Measurements from ENCODE around the gene LITAFD.
"Not testable (repeated sequence)": the region's sequence is repeated elsewhere in the genome, so short reads cannot be mapped to it uniquely, and the experiment has no call there.

The LITAFD gene

GRCh38 chr16:8882041-8882617 is at the start of gene LITAFD:
LITAFD (plus strand) TSS chr16:8882351; CDS start chr16:8884356, 2,005 bp downstream.
- no peak for DNase-seq (ENCODE audit: low read depth, low spot score)

- no peak for DNase-seq (ENCODE audit: low read depth, low spot score)
Observed at GRCh38 chr16:8832717-8833105, 49.4 kb upstream of the LITAFD start.

- DNase-seq (ENCODE audit: low read depth, low spot score), result not testable (repeated sequence)
Observed at GRCh38 chr16:8836797-8837196, 45.4 kb upstream of the LITAFD start.

GRCh38 chr16:8837594-8837993 is 44.6 kb upstream of the LITAFD start:
- DNase-seq (ENCODE audit: low read depth, low spot score), result not testable (repeated sequence)

- DNase-seq (ENCODE audit: low read depth, low spot score), result not testable (repeated sequence)
Observed at GRCh38 chr16:8842016-8842415, 40.1 kb upstream of the LITAFD start.

GRCh38 chr16:8843296-8843695 is 38.9 kb upstream of the LITAFD start:
- not testable (repeated sequence) for DNase-seq (ENCODE audit: low read depth, low spot score)

- no peak for DNase-seq (ENCODE audit: low read depth, low spot score)
Observed at GRCh38 chr16:8845699-8846298, 36.4 kb upstream of the LITAFD start.

- no peak for DNase-seq (ENCODE audit: low read depth, low spot score)
Observed at GRCh38 chr16:8846401-8846932, 35.7 kb upstream of the LITAFD start.

GRCh38 chr16:8847145-8847544 is 35.0 kb upstream of the LITAFD start:
- DNase-seq (ENCODE audit: low read depth, low spot score), result no peak

- no peak for DNase-seq (ENCODE audit: low read depth, low spot score)
Observed at GRCh38 chr16:8847623-8848022, 34.5 kb upstream of the LITAFD start.

GRCh38 chr16:8848231-8848938 is 33.8 kb upstream of the LITAFD start:
- DNase-seq (ENCODE audit: low read depth, low spot score), result no peak

GRCh38 chr16:8848939-8849391 is 33.2 kb upstream of the LITAFD start:
- no peak for DNase-seq (ENCODE audit: low read depth, low spot score)

- no peak for DNase-seq (ENCODE audit: low read depth, low spot score)
Observed at GRCh38 chr16:8849411-8850011, 32.6 kb upstream of the LITAFD start.

- no peak for DNase-seq (ENCODE audit: low read depth, low spot score)
Observed at GRCh38 chr16:8850279-8850885, 31.8 kb upstream of the LITAFD start.

- no peak for DNase-seq (ENCODE audit: low read depth, low spot score)
Observed at GRCh38 chr16:8851761-8852403, 30.3 kb upstream of the LITAFD start.

- DNase-seq (ENCODE audit: low read depth, low spot score), result no peak
Observed at GRCh38 chr16:8852534-8852933, 29.6 kb upstream of the LITAFD start.

GRCh38 chr16:8853150-8853549 is 29.0 kb upstream of the LITAFD start:
- DNase-seq (ENCODE audit: low read depth, low spot score), result no peak

- DNase-seq (ENCODE audit: low read depth, low spot score), result no peak
Observed at GRCh38 chr16:8853611-8854010, 28.5 kb upstream of the LITAFD start.

- no peak for DNase-seq (ENCODE audit: low read depth, low spot score)
Observed at GRCh38 chr16:8854298-8854948, 27.7 kb upstream of the LITAFD start.

- no peak for DNase-seq (ENCODE audit: low read depth, low spot score)
Observed at GRCh38 chr16:8855051-8855786, 26.9 kb upstream of the LITAFD start.
